GM12878 (cell line): ENCODE results near the gene CNTN2. TPM values are rescaled to one million over a fixed set of nuclear protein-coding genes. Genes with fewer than 3 reads are reported as not detected.

Source experiments
- BCL11A ChIP-seq: IDR thresholded peaks from 2 replicates; pipeline ENCODE4 v1.6.1; 2011; ENCODE audit warnings: low read depth, low read length
- CBFB ChIP-seq: IDR thresholded peaks from 2 replicates; pipeline ENCODE4 v1.6.1; 2016; ENCODE audit warnings: antibody characterized with exemption, low read depth
- CTCF ChIP-seq, 3 experiments: IDR thresholded peaks in 2 of 3; conservative IDR thresholded peaks in 1 of 3; 2 replicates each; pipeline ENCODE4 v1.5.1; 2011; ENCODE audit warnings: low read depth in 3 of 3, low read length in 3 of 3, mild to moderate bottlenecking in 3 of 3, control low read depth in 2 of 3, moderate library complexity in 2 of 3, inconsistent platforms in 1 of 3, mixed read lengths in 1 of 3; ENCODE audit not compliant: control insufficient read depth in 2 of 3, insufficient read depth in 1 of 3; ENCODE audit errors: extremely low read depth in 1 of 3
- EGR1 ChIP-seq, 2 experiments: IDR thresholded peaks; 1 replicate in 1 of 2; 2 replicates in 1 of 2; pipeline ENCODE4 v1.6.1; 2011 to 2012; ENCODE audit warnings: low read depth in 2 of 2, low read length in 2 of 2, borderline replicate concordance in 1 of 2, mild to moderate bottlenecking in 1 of 2, moderate library complexity in 1 of 2
- ESRRA ChIP-seq: IDR thresholded peaks from 2 replicates; pipeline ENCODE4 v1.6.1; 2012; ENCODE audit warnings: mild to moderate bottlenecking, low read length, improper control_type of control experiment
- IRF3 ChIP-seq: fragments of 450-650 bp; IDR thresholded peaks from 2 replicates; pipeline ENCODE4 v1.6.1; 2014; ENCODE audit warnings: mild to moderate bottlenecking
- KLF5 ChIP-seq: fragments of 450-650 bp; IDR thresholded peaks from 2 replicates; pipeline ENCODE4 v1.6.1; 2014; ENCODE audit warnings: mild to moderate bottlenecking; ENCODE audit not compliant: partially characterized antibody
- MAX ChIP-seq: IDR thresholded peaks from 2 replicates; pipeline ENCODE4 v1.6.1; 2012; ENCODE audit warnings: low read depth, low read length, improper control_type of control experiment
- MLLT1 ChIP-seq: fragments of 450-650 bp; IDR thresholded peaks from 2 replicates; pipeline ENCODE4 v1.6.1; 2016; ENCODE audit warnings: mild to moderate bottlenecking
- MTA3 ChIP-seq: IDR thresholded peaks from 2 replicates; pipeline ENCODE4 v1.6.1; 2012; ENCODE audit warnings: low read length, inconsistent platforms, borderline replicate concordance
- NFYB ChIP-seq: IDR thresholded peaks from 2 replicates; pipeline ENCODE4 v1.6.1; 2011; ENCODE audit warnings: low read depth, mild to moderate bottlenecking, low read length, improper control_type of control experiment, moderate library complexity; ENCODE audit not compliant: insufficient read depth
- NR2C2 ChIP-seq: IDR thresholded peaks from 2 replicates; pipeline ENCODE4 v1.6.1; 2011; ENCODE audit warnings: borderline replicate concordance, low read depth; ENCODE audit not compliant: control insufficient read depth, insufficient read length
- RB1 ChIP-seq: fragments of 450-650 bp; formaldehyde crosslinking; IDR thresholded peaks from 2 replicates; pipeline ENCODE4 v1.6.1; 2017; ENCODE audit warnings: mild to moderate bottlenecking, borderline replicate concordance
- RBBP5 ChIP-seq: fragments of 200-600 bp; sonication (generic); conservative IDR thresholded peaks from 2 replicates; pipeline ENCODE4 v1.6.1; 2016
- RCOR1 ChIP-seq: conservative IDR thresholded peaks from 2 replicates; pipeline ENCODE4 v1.6.1; 2012; ENCODE audit warnings: low read depth, low read length, improper control_type of control experiment
- RFX5 ChIP-seq: IDR thresholded peaks from 2 replicates; pipeline ENCODE4 v1.6.1; 2011; ENCODE audit warnings: low read depth, low read length, improper control_type of control experiment
- SMC3 ChIP-seq: IDR thresholded peaks from 2 replicates; pipeline ENCODE4 v1.6.1; 2011; ENCODE audit warnings: low read length, improper control_type of control experiment, borderline replicate concordance
- SP1 ChIP-seq: IDR thresholded peaks from one replicate; pipeline ENCODE4 v1.6.1; 2011; ENCODE audit warnings: low read depth, low read length
- STAT3 ChIP-seq: IDR thresholded peaks from 2 replicates; pipeline ENCODE4 v1.6.1; 2011; ENCODE audit warnings: low read depth, low read length, improper control_type of control experiment
- USF1 ChIP-seq: IDR thresholded peaks from 2 replicates; pipeline ENCODE4 v1.6.1; 2011; ENCODE audit warnings: borderline replicate concordance, low read depth, mild to moderate bottlenecking, moderate library complexity, mixed read lengths, low read length; ENCODE audit not compliant: insufficient read depth; ENCODE audit errors: extremely low read length
- YY1 ChIP-seq: IDR thresholded peaks from 2 replicates; pipeline ENCODE4 v1.6.1; 2011; ENCODE audit warnings: low read depth, mild to moderate bottlenecking, low read length
- polyA plus RNA-seq, 11 experiments: library from polyadenylated mRNA; depleted of rRNA in 4 of 11; unstranded in 6 of 11; stranded (reverse) in 5 of 11; fragments of >200 nt; fragmentation: Nextera tagmentation in 4 of 11; fragmentation: Illumina TruSeq in 1 of 11; extraction: Ambion mirVana in 4 of 11; extraction: Trizol in 1 of 11; gene quantifications; 1 replicate in 1 of 11; 2 replicates in 10 of 11; pipeline versions ENCODE4 v1.2.1 to v1.2.3, GENCODE V29; 2011 to 2016; ENCODE audit warnings: inconsistent platforms in 2 of 11, missing spikeins in 2 of 11, low read depth in 1 of 11
- total RNA-seq, 4 experiments: library from RNA; depleted of rRNA in 3 of 4; stranded (reverse); fragments of >200 nt in 3 of 4; fragmentation: Illumina TruSeq in 1 of 4; extraction: Trizol in 1 of 4; gene quantifications; 2 replicates each; pipeline versions ENCODE4 v1.2.1 to v1.2.3, GENCODE V29; 2013 to 2021

CNTN2 gene
- total and polyA plus RNA-seq, 10 of the 15 experiments (the other 5 are each of a cell fraction or from before 2014, with no cell fraction given) = 0.03 TPM; not detected in 9

GRCh38 chr1:205121660-205122488 lies 78.9 kb downstream of the CNTN2 start, which contains the start of gene RBBP5 (continued):
- TF ChIP-seq MLLT1 = peak; percentile 78; the same call in 1 of the 2 replicates
- TF ChIP-seq IRF3 = peak; percentile 24; the same call in 1 of the 2 replicates
- TF ChIP-seq ESRRA = peak; percentile 89
- no peak for TF ChIP-seq NFYB
- TF ChIP-seq MAX = 0 out of 2 replicates have a peak, but pooled peaks have one; percentile 20
- peak; percentile 76 to 84 (median 82) for TF ChIP-seq CTCF (IDR thresholded peaks at IDR 0.05 in 2 of 3, conservative IDR thresholded peaks at IDR 0.05 in 1 of 3; ENCODE audit: control insufficient read depth in 2 of 3, extremely low read depth in 1 of 3, insufficient read depth in 1 of 3, low read depth in 3 of 3, low read length in 3 of 3)
- peak in 1 of 2 experiments; percentile 68; a peak in 1 of 3 replicates for TF ChIP-seq EGR1 (IDR thresholded peaks at IDR 0.05; ENCODE audit: borderline replicate concordance in 1 of 2, low read depth in 2 of 2, low read length in 2 of 2)
- peak; percentile 98; the same call in 1 of the 2 replicates for TF ChIP-seq RB1
- peak; percentile 27; the same call in 1 of the 2 replicates for TF ChIP-seq SMC3
- 0 out of 2 replicates have a peak, but pooled peaks have one; percentile 33 for TF ChIP-seq RBBP5
- TF ChIP-seq SP1 = peak; percentile 92
- TF ChIP-seq MTA3 = peak; percentile 56; the same call in 1 of the 2 replicates
- TF ChIP-seq RFX5 = 0 out of 2 replicates have a peak, but pooled peaks have one; percentile 8
- TF ChIP-seq USF1 = no peak
- TF ChIP-seq KLF5 = peak; percentile 94
- TF ChIP-seq RCOR1 = 0 out of 2 replicates have a peak, but pooled peaks have one; percentile 22
- no peak for TF ChIP-seq NR2C2
- TF ChIP-seq STAT3 = 0 out of 2 replicates have a peak, but pooled peaks have one; percentile 24
- peak; percentile 93 for TF ChIP-seq YY1
- peak; percentile 69 for TF ChIP-seq BCL11A
- TF ChIP-seq CBFB = peak; percentile 95
